Karpas-422 (cell line): ENCODE results near the gene GCNT2. TPM values are rescaled to one million over a fixed set of nuclear protein-coding genes. Genes with fewer than 3 reads are reported as not detected.

ENCODE experiments used
- DNase-seq: peaks from one replicate; pipeline ENCODE4 v3.0.0-alpha.2; 2015
- H2AFZ ChIP-seq: fragments of 200-600 bp; sonication (generic); 2 replicates; pipeline ENCODE4 v1.6.1; 2014; ENCODE audit warnings: antibody characterized with exemption, low read length, mixed read lengths
- H3K27ac ChIP-seq: fragments of 200-600 bp; sonication (generic); 2 replicates; pipeline ENCODE4 v1.5.1; 2014; ENCODE audit warnings: mild to moderate bottlenecking, low read length, moderate library complexity
- H3K27me3 ChIP-seq: fragments of 200-600 bp; sonication (generic); 2 replicates; pipeline ENCODE4 v1.6.1; 2014; ENCODE audit warnings: low read length, mixed read lengths
- H3K36me3 ChIP-seq: fragments of 200-600 bp; sonication (generic); 2 replicates; pipeline ENCODE4 v1.6.1; 2014; ENCODE audit warnings: low read length, mixed read lengths; ENCODE audit not compliant: insufficient read depth
- H3K4me1 ChIP-seq: fragments of 200-600 bp; sonication (generic); 2 replicates; pipeline ENCODE4 v1.6.1; 2014; ENCODE audit warnings: mild to moderate bottlenecking, low read length, mixed read lengths
- H3K4me2 ChIP-seq: fragments of 200-600 bp; sonication (generic); 2 replicates; pipeline ENCODE4 v1.6.1; 2014; ENCODE audit warnings: low read length, low read depth, mild to moderate bottlenecking; ENCODE audit not compliant: poor library complexity, severe bottlenecking
- H3K4me3 ChIP-seq: fragments of 200-600 bp; sonication (generic); 2 replicates; pipeline ENCODE4 v1.5.1; 2014; ENCODE audit warnings: mild to moderate bottlenecking, antibody characterized with exemption, low read length, mixed read lengths
- H3K79me2 ChIP-seq: fragments of 200-600 bp; sonication (generic); 2 replicates; pipeline ENCODE4 v1.6.1; 2014; ENCODE audit warnings: mild to moderate bottlenecking, low read length, mixed read lengths
- H3K9ac ChIP-seq: fragments of 200-600 bp; sonication (generic); 2 replicates; pipeline ENCODE4 v1.6.0; 2014; ENCODE audit warnings: low read length
- H3K9me2 ChIP-seq: fragments of 200-600 bp; sonication (generic), shearing (Covaris generic); replicated peaks from 2 replicates; pipeline ENCODE4 v1.6.0; 2014; ENCODE audit warnings: mild to moderate bottlenecking, low read length, moderate library complexity; ENCODE audit not compliant: insufficient read depth
- H3K9me3 ChIP-seq: fragments of 300-700, 200-600 bp; sonication (generic); 2 replicates; pipeline ENCODE4 v1.6.1; 2014; ENCODE audit warnings: low read length, mixed read lengths
- H4K20me1 ChIP-seq: fragments of 200-600 bp; sonication (generic); 2 replicates; pipeline ENCODE4 v1.6.1; 2014; ENCODE audit warnings: mild to moderate bottlenecking, antibody characterized with exemption, low read length, low read depth; ENCODE audit not compliant: insufficient read depth
- total RNA-seq: library from RNA; depleted of rRNA; stranded (reverse); fragments of >200 nt; shearing (Covaris generic); gene quantifications from 2 replicates; pipeline ENCODE4 v1.2.3, GENCODE V29; 2014; ENCODE audit warnings: low replicate concordance

GCNT2 gene
- total RNA-seq, 1 experiment from 2014 or later, result 21.3 TPM

- Histone ChIP-seq H4K20me1 (no peaks in the 10 kb centered on the region), H3K27me3 (no peaks in the 10 kb centered on the region), H3K79me2 (peaks cover 85% of the 10 kb centered on the region), H3K36me3 (no peaks in the 10 kb centered on the region), H3K27ac (no peak overlapping the region), H3K4me2 (no peak overlapping the region), H3K9me3 (no peaks in the 10 kb centered on the region), H3K4me1 (peaks cover 27% of the 10 kb centered on the region), H3K9ac (no peak overlapping the region), H3K9me2 (no peaks in the 10 kb centered on the region), H2AFZ (no peak overlapping the region), H3K4me3 (no peak overlapping the region)
- DNase-seq, result no peak
Observed at GRCh38 chr6:10588562-10589428, 67.6 kb downstream of the GCNT2 start.

GRCh38 chr6:10589429-10589727, 68.2 kb downstream of the GCNT2 start:
- Histone ChIP-seq H3K4me3 (no peak overlapping the region), H3K27ac (no peak overlapping the region), H4K20me1 (no peaks in the 10 kb centered on the region), H3K9me2 (no peaks in the 10 kb centered on the region), H2AFZ (no peak overlapping the region), H3K9ac (no peak overlapping the region), H3K79me2 (peaks cover 85% of the 10 kb centered on the region), H3K4me1 (peaks cover 27% of the 10 kb centered on the region), H3K27me3 (no peaks in the 10 kb centered on the region), H3K9me3 (no peaks in the 10 kb centered on the region), H3K4me2 (no peak overlapping the region), H3K36me3 (no peaks in the 10 kb centered on the region)
- DNase-seq, result no peak

GRCh38 chr6:10589983-10590382, 68.8 kb downstream of the GCNT2 start:
- no peaks in the 10 kb centered on the region for H3K27me3 ChIP-seq
- H3K9me3 ChIP-seq, result no peaks in the 10 kb centered on the region
- no peak overlapping the region for H3K9ac ChIP-seq
- H3K9me2 ChIP-seq, result no peaks in the 10 kb centered on the region
- no peak overlapping the region for H3K27ac ChIP-seq
- no peaks in the 10 kb centered on the region for H3K36me3 ChIP-seq
- no peak overlapping the region for H2AFZ ChIP-seq
- no peak for DNase-seq
- H3K4me3 ChIP-seq, result no peak overlapping the region
- peaks cover 27% of the 10 kb centered on the region for H3K4me1 ChIP-seq
- no peaks in the 10 kb centered on the region for H4K20me1 ChIP-seq
- peaks cover 90% of the 10 kb centered on the region for H3K79me2 ChIP-seq
- H3K4me2 ChIP-seq, result no peak overlapping the region

GRCh38 chr6:10591422-10592160, 70.4 kb downstream of the GCNT2 start:
- peaks cover 88% of the 10 kb centered on the region for H3K79me2 ChIP-seq

GRCh38 chr6:10595731-10596664, 74.8 kb downstream of the GCNT2 start:
- peak overlapping the region; percentile 51 for H3K4me2 ChIP-seq
- peaks cover 91% of the 10 kb centered on the region for H3K79me2 ChIP-seq

More at GRCh38 chr6:10591422-10592160, 70.4 kb downstream of the GCNT2 start:
- H4K20me1 ChIP-seq, result no peaks in the 10 kb centered on the region
- no peaks in the 10 kb centered on the region for H3K27me3 ChIP-seq
- H3K9me3 ChIP-seq, result no peaks in the 10 kb centered on the region
- H3K4me3 ChIP-seq, result no peak overlapping the region
- no peak overlapping the region for H3K9ac ChIP-seq
- no peaks in the 10 kb centered on the region for H3K9me2 ChIP-seq
- H3K4me2 ChIP-seq, result no peak overlapping the region
- peaks cover 35% of the 10 kb centered on the region for H3K4me1 ChIP-seq
- no peak overlapping the region for H2AFZ ChIP-seq
- no peak overlapping the region for H3K27ac ChIP-seq
- no peaks in the 10 kb centered on the region for H3K36me3 ChIP-seq
- no peak for DNase-seq

GRCh38 chr6:10597499-10598001, 76.4 kb downstream of the GCNT2 start:
- Histone ChIP-seq H3K4me2 (no peak overlapping the region), H3K27ac (no peak overlapping the region), H3K36me3 (no peaks in the 10 kb centered on the region), H3K9ac (no peak overlapping the region), H3K4me3 (no peak overlapping the region), H3K9me3 (no peaks in the 10 kb centered on the region), H4K20me1 (no peaks in the 10 kb centered on the region), H2AFZ (no peak overlapping the region), H3K79me2 (peaks cover 86% of the 10 kb centered on the region), H3K27me3 (no peaks in the 10 kb centered on the region), H3K9me2 (no peaks in the 10 kb centered on the region), H3K4me1 (peaks cover 60% of the 10 kb centered on the region)
- no peak for DNase-seq

More at GRCh38 chr6:10595731-10596664, 74.8 kb downstream of the GCNT2 start:
- H3K4me1 ChIP-seq, result peaks cover 60% of the 10 kb centered on the region
- H3K9me3 ChIP-seq, result no peaks in the 10 kb centered on the region
- peak; percentile 82 for DNase-seq
- H2AFZ ChIP-seq, result no peak overlapping the region
- H3K4me3 ChIP-seq, result 0 out of 2 replicates have a peak overlapping the region, but pooled peaks have one; percentile 10
- no peaks in the 10 kb centered on the region for H3K27me3 ChIP-seq
- no peaks in the 10 kb centered on the region for H4K20me1 ChIP-seq
- peak overlapping the region; percentile 77 for H3K27ac ChIP-seq
- no peak overlapping the region for H3K9ac ChIP-seq
- H3K9me2 ChIP-seq, result no peaks in the 10 kb centered on the region
- H3K36me3 ChIP-seq, result no peaks in the 10 kb centered on the region

- no peak overlapping the region for H3K4me2 ChIP-seq
- H3K4me1 ChIP-seq, result peaks cover 58% of the 10 kb centered on the region
- no peaks in the 10 kb centered on the region for H3K36me3 ChIP-seq
- H3K79me2 ChIP-seq, result peaks cover 90% of the 10 kb centered on the region
- no peak overlapping the region for H2AFZ ChIP-seq
- H3K9me2 ChIP-seq, result no peaks in the 10 kb centered on the region
- DNase-seq, result no peak
- H3K27ac ChIP-seq, result no peak overlapping the region
- no peaks in the 10 kb centered on the region for H4K20me1 ChIP-seq
- no peaks in the 10 kb centered on the region for H3K27me3 ChIP-seq
- H3K9ac ChIP-seq, result no peak overlapping the region
- H3K9me3 ChIP-seq, result no peaks in the 10 kb centered on the region
- no peak overlapping the region for H3K4me3 ChIP-seq
Observed at GRCh38 chr6:10598084-10598960, 77.2 kb downstream of the GCNT2 start.
